K562 (cell line): ENCODE data around the gene HCRTR2. TPM values are rescaled to one million over a fixed set of nuclear protein-coding genes. Genes with fewer than 3 reads are reported as not detected.
A peak's percentile ranks its signal among the peaks of the same experiment; 100 is the strongest.
"Not testable (repeated sequence)": the region's sequence is repeated elsewhere in the genome, so short reads cannot be mapped to it uniquely, and the experiment has no call there.

Source experiments
- ATAC-seq: fragments of 200-7000 bp; cut with Tn5 transposase; 3 replicates; pipeline ENCODE4 v1.9.1; 2020; ENCODE audit warnings: moderate library complexity
- BruUV-seq: library from RNA; stranded (reverse); fragments of 400-500 nt; replicated peaks from 2 replicates; lab custom pipeline; 2021; lab: Mats Ljungman, UMichigan
- CTCF ChIA-PET: fragments of 300-600 bp; formaldehyde crosslinking; extraction: SDS; loops from one replicate; lab custom pipeline; 2021; ENCODE audit warnings: low intra/inter-chr PET ratio; lab: Yijun Ruan, JAX
- POLR2A ChIA-PET: fragments of 300-600, 350-650 bp; sonication (Branson Sonifier 250); formaldehyde crosslinking; extraction: SDS; loops from one replicate; lab custom pipeline; 2021; ENCODE audit warnings: antibody characterized with exemption, inconsistent platforms; lab: Yijun Ruan, JAX
- DNase-seq, 4 experiments: peaks; one replicate each; pipeline versions ENCODE4 v3.0.0 to v3.0.0-alpha.2; 2011 to 2018; ENCODE audit warnings: low spot score in 3 of 4, mixed read lengths in 3 of 4; ENCODE audit errors: extremely low read depth in 1 of 4
- FAIRE-seq: peaks from 2 replicates; lab custom pipeline; 2011; peaks lifted over from hg19 to GRCh38; lab: Jason Lieb, UNC
- H2AFZ ChIP-seq: 2 replicates; pipeline ENCODE4 v1.6.0; 2011; ENCODE audit warnings: low read depth, low read length, control low read depth, inconsistent platforms
- H3K27ac ChIP-seq: fragments of 200-600 bp; 3 replicates; pipeline ENCODE4 v1.8.0; 2011; ENCODE audit warnings: low read depth, mild to moderate bottlenecking, control low read depth, inconsistent platforms, low read length, moderate library complexity, mixed read lengths; ENCODE audit errors: extremely low read depth
- H3K27me3 ChIP-seq, 2 experiments: fragments of 300-600 bp in 1 of 2; 2 replicates in 1 of 2; 3 replicates in 1 of 2; pipeline versions ENCODE4 v1.6.0 to v1.8.0; 2011; ENCODE audit warnings: inconsistent platforms in 2 of 2, low read length in 2 of 2, mild to moderate bottlenecking in 1 of 2, mixed read lengths in 1 of 2, moderate library complexity in 1 of 2; ENCODE audit not compliant: control insufficient read depth in 2 of 2, insufficient read depth in 2 of 2
- H3K36me3 ChIP-seq: fragments of 300-600 bp; 3 replicates; pipeline ENCODE4 v1.8.0; 2011; ENCODE audit warnings: mild to moderate bottlenecking, low read length, inconsistent platforms; ENCODE audit not compliant: control insufficient read depth, insufficient read depth
- H3K4me1 ChIP-seq, 2 experiments: fragments of 200-600 bp in 1 of 2; replicated peaks in 1 of 2; 2 replicates in 1 of 2; 3 replicates in 1 of 2; pipeline versions ENCODE4 v1.5.1 to v1.8.0; 2011; ENCODE audit warnings: inconsistent platforms in 2 of 2, low read length in 2 of 2, mild to moderate bottlenecking in 1 of 2, mixed read lengths in 1 of 2, moderate library complexity in 1 of 2; ENCODE audit not compliant: control insufficient read depth in 2 of 2, insufficient read depth in 2 of 2
- H3K4me2 ChIP-seq: 2 replicates; pipeline ENCODE4 v1.6.1; 2011; ENCODE audit warnings: low read length, control low read depth, inconsistent platforms, mixed read lengths; ENCODE audit not compliant: insufficient read depth
- H3K4me3 ChIP-seq: fragments of 200-600 bp; sonication (generic), shearing (Covaris generic); 2 replicates; pipeline ENCODE4 v1.5.1; 2016; ENCODE audit warnings: control low read depth, inconsistent platforms
- H3K79me2 ChIP-seq: fragments of 200-600 bp; 3 replicates; pipeline ENCODE4 v1.8.0; 2011; ENCODE audit warnings: low read length, inconsistent platforms; ENCODE audit not compliant: control insufficient read depth, insufficient read depth
- H3K9ac ChIP-seq, 2 experiments: 2 replicates each; pipeline versions ENCODE4 v1.6.0 to v1.6.1; 2011; ENCODE audit warnings: low read depth in 2 of 2, low read length in 2 of 2, control low read depth in 1 of 2, inconsistent platforms in 1 of 2, mild to moderate bottlenecking in 1 of 2, mixed read lengths in 1 of 2; ENCODE audit not compliant: insufficient read depth in 1 of 2
- H3K9me1 ChIP-seq: one replicate; pipeline ENCODE4 v1.6.0; 2011; ENCODE audit warnings: inconsistent platforms, mild to moderate bottlenecking, low read length, moderate library complexity; ENCODE audit not compliant: control insufficient read depth, insufficient read depth
- H3K9me3 ChIP-seq: replicated peaks from 2 replicates; pipeline ENCODE4 v1.5.1; 2011; ENCODE audit warnings: low read depth, low read length, inconsistent platforms; ENCODE audit not compliant: control insufficient read depth, insufficient read depth
- H4K20me1 ChIP-seq: replicated peaks from 2 replicates; pipeline ENCODE4 v1.6.1; 2011; ENCODE audit warnings: low read length, inconsistent platforms, mixed read lengths; ENCODE audit not compliant: control insufficient read depth, insufficient read depth
- C11orf30 ChIP-seq: fragments of 450-650 bp; IDR thresholded peaks from 2 replicates; pipeline ENCODE4 v1.6.1; 2016; ENCODE audit warnings: low read depth, mild to moderate bottlenecking
- HNRNPK ChIP-seq: fragments of 200-400 bp; formaldehyde crosslinking; IDR thresholded peaks from one replicate; pipeline ENCODE4 v1.6.1; 2018; ENCODE audit warnings: mild to moderate bottlenecking, low read depth, low read length; ENCODE audit not compliant: poor library complexity, severe bottlenecking
- KLF16 ChIP-seq: IDR thresholded peaks from 2 replicates; pipeline ENCODE4 v1.6.1; 2016; ENCODE audit warnings: antibody characterized with exemption
- PHF20 ChIP-seq: fragments of 450-650 bp; IDR thresholded peaks from 2 replicates; pipeline ENCODE4 v1.6.1; 2018; ENCODE audit not compliant: partially characterized antibody
- SRSF3 ChIP-seq: fragments of 200-400 bp; formaldehyde crosslinking; IDR thresholded peaks from 2 replicates; pipeline ENCODE4 v1.6.1; 2016; ENCODE audit warnings: mild to moderate bottlenecking, low read length, moderate library complexity; ENCODE audit not compliant: insufficient read depth
- TAF9B ChIP-seq: fragments of 450-650 bp; IDR thresholded peaks from 2 replicates; pipeline ENCODE4 v1.6.1; 2018; ENCODE audit warnings: mild to moderate bottlenecking; ENCODE audit not compliant: partially characterized antibody
- ZFX ChIP-seq: sonication (generic); formaldehyde crosslinking; IDR thresholded peaks from 2 replicates; pipeline ENCODE4 v1.8.0; 2022; ENCODE audit warnings: mild to moderate bottlenecking, missing genetic modification reagents, moderate library complexity
- WGBS: fragments of 100-300 bp; shearing (Covaris generic); methylation state at CpG from one replicate; pipeline ENCODE4 v1.1.6; 2016; ENCODE audit warnings: low coverage, mixed read lengths; ENCODE audit not compliant: insufficient coverage; ENCODE audit errors: missing lambda C conversion rate; 5-methylcytosine and 5-hydroxymethylcytosine counted together
- in situ Hi-C: fragments of 300-500 bp; cut with MboI; formaldehyde crosslinking; loops from 4 replicates; pipeline ENCODE4 v1.15.0; 2018; ENCODE audit warnings: inconsistent platforms, mixed read lengths
- intact Hi-C: fragments of 100-400 bp; cut with micrococcal nuclease; formaldehyde crosslinking; loops from 2 replicates; pipeline ENCODE4 v1.14.2; 2022
- polyA plus RNA-seq, 8 experiments: library from polyadenylated mRNA; depleted of rRNA in 4 of 8; stranded (reverse) in 5 of 8; unstranded in 3 of 8; fragments of >200 nt; fragmentation: Nextera tagmentation in 2 of 8; fragmentation: Illumina TruSeq in 1 of 8; extraction: Ambion mirVana in 2 of 8; extraction: Trizol in 1 of 8; gene quantifications; 2 replicates each; pipeline versions ENCODE4 v1.2.1 to v1.2.3, GENCODE V29; 2011 to 2014; ENCODE audit warnings: inconsistent platforms in 1 of 8, missing spikeins in 1 of 8
- total RNA-seq, 7 experiments: library from RNA; depleted of rRNA in 6 of 7; stranded (reverse); fragments of >200 nt in 6 of 7; fragmentation: Illumina TruSeq in 2 of 7; extraction: Trizol in 2 of 7; gene quantifications; 2 replicates each; pipeline versions ENCODE4 v1.2.1 to v1.2.3, GENCODE V29; 2011 to 2021; ENCODE audit warnings: low replicate concordance in 1 of 7
- TF ChIP-seq, protein P1 (sequence below): sonication (generic); formaldehyde crosslinking; IDR thresholded peaks from 2 replicates; pipeline ENCODE4 v1.8.0; 2022; ENCODE audit warnings: mild to moderate bottlenecking, missing genetic modification reagents

Gene HCRTR2
- total and polyA plus RNA-seq, 9 of the 15 experiments (the other 6 are each of a cell fraction or from before 2014, with no cell fraction given) = not detected

DNA sequence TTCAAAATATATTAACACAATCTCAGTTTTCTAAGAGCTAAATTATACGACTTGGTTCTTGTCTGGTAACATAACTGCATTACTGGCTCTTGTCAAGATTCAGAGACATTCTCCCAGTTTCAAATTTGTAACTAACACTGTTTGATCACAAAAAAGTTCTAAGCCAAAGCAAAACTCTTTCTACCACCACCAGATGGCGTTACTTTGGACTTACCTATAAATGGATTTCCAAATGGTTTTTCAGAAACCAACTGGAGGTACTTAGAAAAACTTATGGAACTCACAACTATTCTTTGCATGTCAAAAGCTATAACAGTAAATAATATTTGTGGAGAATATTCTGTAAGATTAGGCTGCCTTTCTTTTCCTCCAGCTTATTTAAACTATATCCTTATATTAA, 118.8 kb downstream of the HCRTR2 start:
- no peaks in the 10 kb centered on the region for H4K20me1 ChIP-seq
- no peak overlapping the region for H2AFZ ChIP-seq
- intact Hi-C loops = no loop called here
- 0% methylated on average over 2 of the region's 2 CpGs for WGBS
- no peak overlapping the region for H3K9ac ChIP-seq
- no peak overlapping the region for H3K4me3 ChIP-seq
- no TSS peak for BruUV-seq
- no peak overlapping the region for H3K27ac ChIP-seq
- TF ChIP-seq PHF20 = no peak
- TF ChIP-seq C11orf30 = no peak
- no peak for TF ChIP-seq KLF16
- TF ChIP-seq HNRNPK = no peak
- TF ChIP-seq ZFX (CRISPR knock-in tag) = no peak
- TF ChIP-seq TAF9B = no peak
- TF ChIP-seq, protein P1, sequence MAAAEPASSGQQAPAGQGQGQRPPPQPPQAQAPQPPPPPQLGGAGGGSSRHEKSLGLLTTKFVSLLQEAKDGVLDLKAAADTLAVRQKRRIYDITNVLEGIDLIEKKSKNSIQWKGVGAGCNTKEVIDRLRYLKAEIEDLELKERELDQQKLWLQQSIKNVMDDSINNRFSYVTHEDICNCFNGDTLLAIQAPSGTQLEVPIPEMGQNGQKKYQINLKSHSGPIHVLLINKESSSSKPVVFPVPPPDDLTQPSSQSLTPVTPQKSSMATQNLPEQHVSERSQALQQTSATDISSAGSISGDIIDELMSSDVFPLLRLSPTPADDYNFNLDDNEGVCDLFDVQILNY = no peak
- TF ChIP-seq SRSF3 = no peak
- in situ Hi-C loops = no loop called here
- no peaks in the 10 kb centered on the region for H3K9me3 ChIP-seq
- ChIA-PET CTCF (no interaction called here), POLR2A (no interaction called here)
- FAIRE-seq = no peak
- DNase-seq = peak in 1 of 4 experiments; percentile 5
- H3K36me3 ChIP-seq = no peaks in the 10 kb centered on the region
- no peaks in the 10 kb centered on the region for H3K4me1 ChIP-seq
- no peaks in the 10 kb centered on the region for H3K27me3 ChIP-seq
- H3K4me2 ChIP-seq = no peak overlapping the region
- no peaks in the 10 kb centered on the region for H3K9me1 ChIP-seq
- ATAC-seq = no peak
- H3K79me2 ChIP-seq = no peaks in the 10 kb centered on the region

DNA sequence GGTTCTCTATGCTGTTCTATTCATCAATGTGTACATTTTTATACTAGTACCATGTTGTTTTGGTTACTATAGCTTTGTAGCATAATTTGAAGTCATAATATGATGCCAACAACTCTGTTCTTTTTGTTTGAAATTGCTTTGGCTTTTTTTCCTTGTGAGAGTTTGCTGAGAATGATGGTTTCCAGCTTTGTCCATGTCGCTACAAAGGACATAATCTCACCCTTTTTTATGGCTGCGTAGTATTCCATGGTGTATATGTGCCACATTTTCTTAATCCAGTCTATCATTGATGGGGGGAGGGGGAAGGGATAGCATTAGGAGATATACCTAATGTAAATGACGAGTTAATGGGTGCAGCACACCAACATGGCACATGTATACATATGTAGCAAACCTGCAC, 122.9 kb downstream of the HCRTR2 start:
- H3K36me3 ChIP-seq, H3K9me1 ChIP-seq, DNase-seq, H3K9me3 ChIP-seq, H3K4me3 ChIP-seq, BruUV-seq, CTCF ChIA-PET, H2AFZ ChIP-seq, H3K4me2 ChIP-seq, H3K79me2 ChIP-seq, H4K20me1 ChIP-seq, in situ Hi-C loops, H3K4me1 ChIP-seq, H3K27ac ChIP-seq, H3K9ac ChIP-seq, FAIRE-seq, POLR2A ChIA-PET, ATAC-seq, H3K27me3 ChIP-seq, intact Hi-C loops: not testable (repeated sequence)
- WGBS = 0% methylated on average over 2 of the region's 3 CpGs
